PC-9 (cell line): ENCODE measurements around the gene LURAP1L. TPM values are rescaled to one million over a fixed set of nuclear protein-coding genes. Genes with fewer than 3 reads are reported as not detected.

Experiments
- BruUV-seq: library from RNA; stranded (reverse); fragments of 400-500 nt; replicated peaks from 2 replicates; lab custom pipeline; 2021; lab: Mats Ljungman, UMichigan
- CTCF ChIA-PET: fragments of 300-600 bp; sonication (Branson Sonifier 250); formaldehyde crosslinking; loops from one replicate; lab custom pipeline; 2022; ENCODE audit warnings: antibody characterized with exemption; lab: Charles Lee
- POLR2A ChIA-PET: fragments of 300-600 bp; sonication (Branson Sonifier 250); formaldehyde crosslinking; loops from one replicate; lab custom pipeline; 2022; ENCODE audit warnings: antibody characterized with exemption; ENCODE audit not compliant: unreplicated experiment; lab: Charles Lee
- DNase-seq, 2 experiments: peaks; one replicate each; pipeline versions ENCODE4 v3.0.0 to v3.0.0-alpha.2; 2015 to 2022; ENCODE audit warnings: mixed read lengths in 1 of 2
- H2AFZ ChIP-seq: fragments of 200-600 bp; sonication (generic); 2 replicates; pipeline ENCODE4 v1.8.1; 2017; ENCODE audit warnings: antibody characterized with exemption
- H3F3A ChIP-seq: fragments of 200-600 bp; sonication (generic); 2 replicates; pipeline ENCODE4 v1.8.1; 2017; ENCODE audit warnings: antibody characterized with exemption, mild to moderate bottlenecking, low read depth; ENCODE audit not compliant: insufficient read depth
- H3K27ac ChIP-seq: fragments of 200-600 bp; sonication (generic); 2 replicates; pipeline ENCODE4 v1.6.1; 2016; ENCODE audit warnings: mixed run types
- H3K27me3 ChIP-seq: fragments of 200-600 bp; sonication (generic); 2 replicates; pipeline ENCODE4 v1.6.1; 2016; ENCODE audit warnings: low read depth, mixed run types; ENCODE audit not compliant: insufficient read depth
- H3K36me3 ChIP-seq: fragments of 200-600 bp; sonication (generic); 2 replicates; pipeline ENCODE4 v1.6.1; 2016; ENCODE audit warnings: low read depth, mixed run types
- H3K4me1 ChIP-seq: fragments of 200-600 bp; sonication (generic); replicated peaks from 2 replicates; pipeline ENCODE4 v1.6.1; 2016; ENCODE audit warnings: mixed run types; ENCODE audit not compliant: insufficient read depth
- H3K4me2 ChIP-seq: fragments of 200-600 bp; sonication (generic); 2 replicates; pipeline ENCODE4 v1.6.1; 2017; ENCODE audit warnings: mixed run types
- H3K4me3 ChIP-seq: fragments of 200-600 bp; sonication (generic); 2 replicates; pipeline ENCODE4 v1.6.1; 2016; ENCODE audit warnings: mixed run types
- H3K79me2 ChIP-seq: fragments of 200-600 bp; sonication (generic); 2 replicates; pipeline ENCODE4 v1.6.1; 2017; ENCODE audit warnings: low read depth, mixed run types
- H3K9me2 ChIP-seq: fragments of 200-600 bp; sonication (generic); 2 replicates; pipeline ENCODE4 v1.8.1; 2017; ENCODE audit warnings: mild to moderate bottlenecking; ENCODE audit not compliant: insufficient read depth
- H3K9me3 ChIP-seq: fragments of 200-600 bp; sonication (generic); 2 replicates; pipeline ENCODE4 v1.8.1; 2016; ENCODE audit warnings: low read depth; ENCODE audit not compliant: insufficient read depth
- H4K20me1 ChIP-seq: fragments of 200-600 bp; sonication (generic); 2 replicates; pipeline ENCODE4 v1.8.1; 2017; ENCODE audit not compliant: insufficient read depth
- CTCF ChIP-seq: fragments of 200-600 bp; sonication (generic); conservative IDR thresholded peaks from 2 replicates; pipeline ENCODE4 v1.6.1; 2017; ENCODE audit warnings: mixed run types, antibody characterized with exemption, mild to moderate bottlenecking, moderate library complexity
- EZH2 ChIP-seq: fragments of 200-600 bp; sonication (generic); IDR thresholded peaks from 2 replicates; pipeline ENCODE4 v1.8.0; 2017; ENCODE audit warnings: antibody characterized with exemption, low read depth
- intact Hi-C: fragments of 100-400 bp; cut with micrococcal nuclease; formaldehyde crosslinking; loops from one replicate; pipeline ENCODE4 v1.10.0; 2022; ENCODE audit not compliant: unreplicated experiment
- total RNA-seq: library from RNA; stranded (reverse); gene quantifications from 2 replicates; pipeline ENCODE4 v1.2.3, GENCODE V29; 2021

The LURAP1L gene
- total RNA-seq, 1 experiment from 2014 or later, result 4.1 TPM

- Histone ChIP-seq H3F3A (no peaks in the 10 kb centered on the region), H4K20me1 (no peaks in the 10 kb centered on the region), H3K9me2 (no peaks in the 10 kb centered on the region), H3K4me1 (no peaks in the 10 kb centered on the region), H3K9me3 (no peaks in the 10 kb centered on the region), H3K4me3 (no peak overlapping the region), H2AFZ (no peak overlapping the region), H3K27ac (no peak overlapping the region), H3K79me2 (no peaks in the 10 kb centered on the region), H3K27me3 (no peaks in the 10 kb centered on the region), H3K36me3 (no peaks in the 10 kb centered on the region), H3K4me2 (no peak overlapping the region)
- no TSS peak for BruUV-seq
- TF ChIP-seq CTCF (no peak), EZH2 (no peak)
- ChIA-PET CTCF (no interaction called here), POLR2A (no interaction called here)
- intact Hi-C loops, result no loop called here
- DNase-seq, result no peak
These were observed 58.9 kb downstream of the LURAP1L start for GRCh38 chr9:12833701-12834100.

DNA sequence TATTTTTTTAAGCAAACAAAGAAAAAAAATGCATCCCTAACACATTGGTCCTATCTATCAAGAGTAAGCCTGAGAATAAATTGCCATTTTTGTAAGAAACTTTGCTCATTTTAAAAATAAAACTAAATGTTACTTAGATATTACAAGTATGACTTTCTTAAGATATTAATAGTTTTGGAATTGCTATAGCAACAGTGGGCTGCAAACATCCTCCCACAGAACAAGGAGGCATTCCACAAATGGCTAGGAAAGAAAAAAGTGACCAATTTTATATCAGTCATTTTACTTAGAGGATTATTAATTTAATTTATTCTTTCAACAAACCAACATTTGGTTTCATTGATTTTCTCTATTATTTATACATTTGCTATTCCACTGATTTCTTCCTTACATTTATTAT lies 63.7 kb downstream of the LURAP1L start:
- Histone ChIP-seq H3K27ac (no peak overlapping the region), H3K36me3 (no peaks in the 10 kb centered on the region), H2AFZ (no peak overlapping the region), H3K9me3 (no peaks in the 10 kb centered on the region), H3K79me2 (no peaks in the 10 kb centered on the region), H3K27me3 (no peaks in the 10 kb centered on the region), H3K4me3 (no peak overlapping the region), H3F3A (no peaks in the 10 kb centered on the region), H3K4me1 (no peaks in the 10 kb centered on the region), H3K9me2 (no peaks in the 10 kb centered on the region), H3K4me2 (no peak overlapping the region), H4K20me1 (no peaks in the 10 kb centered on the region)
- no TSS peak for BruUV-seq
- ChIA-PET CTCF (no interaction called here), POLR2A (no interaction called here)
- intact Hi-C loops, result no loop called here
- TF ChIP-seq CTCF, result no peak
- DNase-seq, result no peak

- H3K4me1 ChIP-seq, result no peaks in the 10 kb centered on the region
- H3K4me2 ChIP-seq, result no peak overlapping the region
- H3K79me2 ChIP-seq, result no peaks in the 10 kb centered on the region
- no peak overlapping the region for H3K27ac ChIP-seq
- no peak for TF ChIP-seq CTCF
- no peak for TF ChIP-seq EZH2
- no peaks in the 10 kb centered on the region for H3K27me3 ChIP-seq
- CTCF ChIA-PET, result no interaction called here
- H3K9me2 ChIP-seq, result no peaks in the 10 kb centered on the region
- H3K4me3 ChIP-seq, result no peak overlapping the region
- DNase-seq, result no peak
- H4K20me1 ChIP-seq, result no peaks in the 10 kb centered on the region
- 0 out of 2 replicates have a peak, but pooled peaks cover 2% of the 10 kb centered on the region for H3K9me3 ChIP-seq
- BruUV-seq, result no TSS peak
- no peaks in the 10 kb centered on the region for H3F3A ChIP-seq
- intact Hi-C loops, result no loop called here
- no peaks in the 10 kb centered on the region for H3K36me3 ChIP-seq
- POLR2A ChIA-PET, result no interaction called here
- H2AFZ ChIP-seq, result no peak overlapping the region
These were observed 68.9 kb downstream of the LURAP1L start for GRCh38 chr9:12843735-12844134.
